GM12891 (cell line): ENCODE measurements around the gene EIF2A.

ENCODE experiments used
- POLR2A ChIP-seq: IDR thresholded peaks from 2 replicates; pipeline ENCODE4 v1.6.1; 2011; ENCODE audit warnings: low read depth, low read length, control low read depth
- POLR2AphosphoS5 ChIP-seq: IDR thresholded peaks from 2 replicates; pipeline ENCODE4 v1.6.1; 2011; ENCODE audit warnings: low read depth, low read length, control low read depth
- SPI1 ChIP-seq: IDR thresholded peaks from 2 replicates; pipeline ENCODE4 v1.6.1; 2011; ENCODE audit warnings: low read depth, low read length, control low read depth
- TAF1 ChIP-seq: IDR thresholded peaks from 2 replicates; pipeline ENCODE4 v1.6.1; 2011; ENCODE audit warnings: low read depth, low read length, control low read depth

DNA sequence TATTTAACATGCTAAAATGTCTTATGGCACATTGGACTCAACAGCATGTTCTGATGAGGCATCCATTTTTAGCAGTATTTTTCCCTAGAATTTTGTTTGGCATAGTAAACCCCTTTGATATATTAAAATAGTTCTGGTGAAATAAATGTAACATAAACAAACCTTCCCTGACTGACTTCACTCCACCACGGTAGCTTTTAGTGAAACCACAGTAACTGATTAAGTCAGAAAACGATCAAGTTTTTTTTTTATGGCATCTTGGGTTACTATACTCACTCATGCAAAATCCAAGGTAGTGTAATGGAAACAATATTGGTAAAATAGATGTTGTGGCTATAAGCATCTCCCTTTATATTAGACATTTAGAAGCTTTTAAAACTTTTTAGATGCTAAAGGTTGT is 3.1 kb upstream of the EIF2A start:
- TF ChIP-seq POLR2AphosphoS5, result no peak
- TF ChIP-seq POLR2A, result no peak
- no peak for TF ChIP-seq SPI1
- no peak for TF ChIP-seq TAF1
